ENCODE data around the gene PDK3.

The PDK3 gene
- total RNA-seq: 58.5 reads per million, percentile 72 among the genes with 10 or more reads in this experiment

- peak; percentile 83 for DNase-seq
These were observed at the start of gene PDK3 for GRCh38 chrX:24464836-24465531. Gene PDK3, plus strand, starts transcription at chrX:24465286. Its CDS starts 170 bp downstream, at chrX:24465456.

GRCh38 chrX:24415921-24416320 lies 49.2 kb upstream of the PDK3 start:
- DNase-seq: no peak

DNA sequence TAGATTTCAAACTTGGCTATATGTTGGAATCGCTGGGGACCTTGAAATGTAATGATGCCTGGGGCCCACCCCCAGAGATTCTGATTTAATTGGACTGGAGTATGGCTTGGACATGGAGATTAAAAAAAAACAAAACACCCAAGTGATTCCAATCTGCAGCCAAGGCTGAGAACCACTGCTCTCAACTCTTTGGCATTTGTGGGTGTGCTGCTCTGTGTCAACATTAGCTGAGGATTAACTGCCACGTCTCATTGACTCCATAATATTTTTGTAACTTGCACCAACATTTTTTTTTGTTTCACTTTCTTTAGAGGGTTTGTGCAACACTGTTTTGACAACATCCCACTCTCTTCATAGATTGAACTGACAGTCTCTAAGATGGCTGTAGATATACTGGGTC lies 41.1 kb upstream of the PDK3 start:
- DNase-seq: no peak

- no peak for DNase-seq
These were observed 40.1 kb upstream of the PDK3 start for GRCh38 chrX:24424948-24425347.

DNA sequence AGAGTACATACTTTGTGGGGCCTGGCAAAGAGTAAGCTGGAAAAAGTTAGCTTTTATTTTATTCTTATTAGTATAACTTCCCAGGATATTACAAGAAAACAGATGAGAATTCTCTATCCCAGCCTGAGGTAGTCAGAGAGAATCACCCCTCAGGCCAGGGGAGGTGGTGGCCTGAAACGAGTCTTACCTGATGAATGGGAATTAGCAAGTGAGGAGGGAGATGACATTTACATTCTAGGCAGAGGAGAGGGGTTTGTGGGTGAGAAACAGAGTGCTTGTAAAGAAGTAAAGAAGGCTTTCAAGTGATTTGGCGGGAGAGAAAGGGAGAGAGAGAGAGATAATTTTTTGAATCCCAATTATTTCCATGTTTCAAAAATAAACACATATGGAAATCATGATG lies 39.3 kb upstream of the PDK3 start:
- DNase-seq: no peak

DNA sequence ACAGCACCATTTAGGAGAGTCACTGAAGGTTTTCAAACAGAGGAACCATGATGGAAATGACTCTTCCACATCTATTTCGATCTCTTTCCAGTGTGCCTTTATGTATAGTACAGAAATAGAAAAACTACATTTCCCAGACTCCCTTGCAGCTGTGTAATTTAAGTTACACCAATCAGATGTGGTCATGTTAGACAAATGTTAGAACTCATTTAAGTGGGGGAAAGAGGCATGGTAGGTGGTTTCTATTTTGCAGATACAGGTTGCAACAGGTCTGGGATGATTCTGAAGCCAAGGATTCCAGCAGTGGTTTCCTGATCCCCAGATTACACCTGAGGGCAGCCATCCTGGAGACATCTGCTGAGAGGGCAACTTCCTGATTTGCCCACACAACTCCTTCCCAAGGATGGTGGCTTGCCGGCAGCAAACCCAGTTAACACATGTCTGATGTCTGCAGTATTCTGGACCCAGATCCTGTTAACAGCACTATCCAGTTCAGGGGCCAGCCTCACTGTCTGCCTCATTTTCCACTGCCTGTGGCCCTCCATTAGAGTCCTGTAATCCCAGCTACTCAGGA lies 38.7 kb upstream of the PDK3 start:
- no peak for DNase-seq

- DNase-seq: no peak
These were observed 38.0 kb upstream of the PDK3 start for GRCh38 chrX:24426921-24427746.

DNA sequence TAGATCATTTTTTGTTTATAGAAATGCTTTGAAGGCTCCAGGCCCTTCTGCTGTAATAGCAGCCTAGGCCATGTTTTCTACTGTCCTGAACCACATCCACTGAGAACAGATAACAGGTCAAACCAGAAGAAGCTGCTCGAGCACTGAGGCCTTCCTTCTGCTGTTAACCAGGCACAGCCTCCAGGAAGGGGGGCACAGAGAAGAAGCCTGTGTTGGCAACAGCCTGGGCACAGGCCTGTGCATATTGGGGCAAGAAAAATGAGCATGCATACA lies 37.4 kb upstream of the PDK3 start:
- no peak for DNase-seq

DNA sequence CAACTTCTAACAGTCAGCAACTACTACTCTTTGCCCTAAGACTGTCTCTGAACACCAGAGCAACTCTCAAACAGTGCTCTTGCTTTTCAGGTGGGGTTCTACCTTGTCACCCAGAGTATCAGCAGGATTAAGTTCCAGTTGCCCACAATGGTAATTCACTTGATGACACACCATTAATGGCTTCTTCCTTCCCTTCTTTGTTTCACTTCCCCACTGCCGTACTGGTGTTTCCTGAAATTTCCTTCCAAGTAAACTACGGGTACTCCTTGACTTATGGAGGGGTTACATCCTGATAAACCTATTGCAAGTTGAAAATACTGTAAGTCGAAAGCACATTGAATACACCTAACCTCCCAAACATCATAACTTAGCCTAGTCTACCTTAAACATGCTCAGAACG lies 36.6 kb upstream of the PDK3 start:
- DNase-seq: no peak

- DNase-seq: no peak
These were observed 30.0 kb upstream of the PDK3 start for GRCh38 chrX:24435060-24435459.

DNA sequence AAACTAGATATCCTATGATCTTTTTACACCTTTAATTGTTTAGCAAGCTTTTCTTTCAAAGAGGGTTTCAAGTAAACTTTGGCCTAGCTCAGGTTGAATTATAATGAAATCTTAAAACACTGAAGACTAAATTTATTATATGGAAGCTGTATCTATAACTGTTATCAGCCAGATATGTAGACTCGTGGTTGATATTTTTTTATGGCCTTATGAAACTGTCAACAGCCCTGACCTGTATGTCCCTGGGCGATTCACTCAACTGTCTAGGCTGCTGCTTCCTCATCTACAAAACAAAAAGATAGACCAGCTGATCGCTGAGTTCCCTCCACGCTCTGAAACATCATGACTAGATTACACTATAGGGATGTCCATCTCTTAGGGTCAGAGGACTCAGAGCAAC lies 21.2 kb upstream of the PDK3 start:
- DNase-seq: no peak

DNA sequence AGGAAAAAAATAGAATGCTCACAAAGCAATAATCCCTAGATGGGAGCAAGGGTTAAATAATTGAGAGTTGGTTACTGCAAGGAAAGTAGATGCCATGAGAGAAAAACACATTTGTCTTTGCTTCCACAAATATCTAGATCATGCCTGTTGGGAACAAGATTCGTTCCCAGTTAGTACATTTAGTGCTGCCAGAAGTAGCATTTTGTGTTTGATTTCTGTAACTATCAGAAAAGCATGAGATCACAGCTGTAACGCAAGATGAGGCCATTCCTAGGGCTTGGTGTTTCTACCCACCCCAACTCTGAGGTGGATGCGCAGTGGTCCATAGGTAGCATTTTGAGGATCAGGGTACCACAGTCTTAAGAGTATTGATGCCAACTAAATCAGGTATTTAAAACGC lies 20.4 kb upstream of the PDK3 start:
- DNase-seq: no peak

DNA sequence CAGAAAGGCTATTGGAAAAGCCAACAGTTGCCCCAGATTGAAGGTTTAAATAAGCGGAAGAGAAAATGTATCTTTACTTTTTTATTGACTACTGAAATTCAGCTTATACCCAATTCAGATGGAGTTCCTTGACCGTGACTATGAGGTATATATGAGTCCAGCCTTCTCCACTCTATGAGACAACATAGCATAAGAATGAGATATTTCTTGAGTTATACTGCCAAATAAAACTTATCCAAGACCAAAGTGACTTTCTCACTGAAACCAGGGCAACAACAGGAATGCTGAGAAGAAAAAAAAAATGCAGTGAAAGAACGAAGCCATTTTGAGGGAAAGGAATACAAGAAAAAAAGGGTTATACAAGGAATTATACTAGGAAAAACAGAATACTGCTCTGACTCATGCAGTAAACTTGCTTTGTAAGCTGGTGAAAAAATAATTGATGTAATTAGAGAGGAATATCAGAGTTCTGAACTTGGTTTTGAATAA lies 16.3 kb upstream of the PDK3 start:
- DNase-seq: no peak

GRCh38 chrX:24463077-24463476 lies 2.0 kb upstream of the PDK3 start:
- DNase-seq: no peak

- no peak for DNase-seq
These were observed 619 bp upstream of the PDK3 start for GRCh38 chrX:24464498-24464835.

DNA sequence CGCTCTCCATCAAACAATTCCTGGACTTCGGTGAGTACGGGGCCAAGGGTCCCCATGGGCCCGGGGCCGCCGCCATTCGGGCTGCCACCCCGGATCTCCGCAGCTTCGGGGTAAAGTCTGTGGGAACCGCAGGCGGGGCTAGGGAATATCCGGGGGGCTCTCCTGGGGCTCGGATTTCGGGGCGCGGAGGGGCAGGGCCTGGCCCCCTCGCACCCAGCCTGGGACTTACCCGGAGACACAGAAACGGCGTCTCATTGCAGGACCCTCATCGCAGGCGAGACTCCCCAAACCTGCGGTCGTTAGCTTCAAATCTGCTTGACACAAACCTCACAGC lies 413 bp downstream of the PDK3 start:
- peak; percentile 21 for DNase-seq

GRCh38 chrX:24466025-24466424 lies 939 bp downstream of the PDK3 start:
- DNase-seq: no peak

DNA sequence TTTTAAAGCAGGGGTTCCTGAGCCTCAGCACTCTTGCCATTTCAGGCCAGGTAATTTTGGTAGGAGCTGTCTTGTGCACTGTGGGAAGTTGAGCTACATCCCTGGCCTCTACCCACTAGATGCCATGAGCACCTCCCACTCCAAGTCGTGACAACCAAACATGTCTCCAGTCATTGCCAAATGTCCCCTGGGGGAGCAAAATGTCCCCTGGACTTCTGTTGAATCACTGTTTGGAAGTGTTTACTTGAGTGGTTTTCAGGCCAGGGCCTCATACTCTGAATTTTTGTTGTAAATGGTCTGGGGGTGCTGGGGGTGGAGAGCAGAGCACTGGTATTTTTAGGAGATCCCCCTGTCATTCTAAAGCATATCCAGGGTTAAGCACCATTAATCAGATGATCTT lies 3.2 kb downstream of the PDK3 start:
- no peak for DNase-seq

- DNase-seq: no peak
These were observed 6.7 kb downstream of the PDK3 start for GRCh38 chrX:24471808-24472207.

- DNase-seq: no peak
These were observed 10.4 kb downstream of the PDK3 start for GRCh38 chrX:24475480-24475879.

DNA sequence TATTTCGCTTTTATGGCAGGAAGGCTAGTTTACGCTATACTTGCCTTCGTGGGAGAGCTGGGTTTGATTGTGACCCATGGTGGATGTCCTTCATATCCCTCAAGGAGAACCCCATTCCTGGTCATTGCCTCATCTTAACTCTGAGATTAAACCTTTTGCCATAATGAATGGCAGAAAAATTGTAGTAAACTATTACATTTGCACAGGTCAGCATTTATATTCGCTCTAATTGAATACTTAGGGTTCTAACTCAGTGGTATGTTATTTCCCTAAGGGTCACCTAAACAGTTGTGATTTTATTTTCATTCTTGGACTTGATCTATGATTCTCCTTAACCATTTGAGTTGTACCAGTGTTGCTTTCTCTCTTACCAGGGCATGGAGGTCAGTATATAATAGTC lies 13.4 kb downstream of the PDK3 start:
- DNase-seq: no peak

GRCh38 chrX:24479924-24480323 lies 14.8 kb downstream of the PDK3 start:
- peak; percentile 69 for DNase-seq

- DNase-seq: no peak
These were observed 15.3 kb downstream of the PDK3 start for GRCh38 chrX:24480400-24480865.

DNA sequence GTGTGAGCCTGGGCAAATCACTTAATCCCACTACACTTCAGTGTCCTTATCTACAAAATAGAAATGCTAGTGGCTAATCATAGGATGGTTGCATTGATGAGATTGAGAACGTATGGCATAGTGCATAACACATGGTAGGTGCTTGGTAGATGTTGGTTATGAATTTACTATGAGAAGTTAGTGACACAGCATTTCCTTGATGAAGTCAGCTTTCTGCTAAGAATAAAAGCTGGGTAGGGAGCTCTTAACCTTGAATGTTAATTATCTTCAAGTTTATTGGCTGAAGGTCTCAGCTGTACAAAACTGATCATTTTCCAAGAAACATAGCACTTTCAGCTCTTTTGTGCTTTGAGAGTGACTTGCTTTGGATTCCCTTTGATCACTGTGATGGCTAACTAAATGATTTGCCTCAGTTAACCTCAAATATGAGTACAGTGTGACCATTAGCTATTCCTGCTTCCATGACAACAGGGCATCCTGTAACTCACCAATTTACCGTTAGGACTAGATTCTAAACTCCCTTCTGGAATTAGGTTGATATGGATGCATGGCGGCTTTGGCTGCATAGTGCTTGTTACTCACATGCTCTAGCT lies 17.8 kb downstream of the PDK3 start:
- DNase-seq: no peak
